Liver (tissue), 3 donors: ENCODE results near the gene COL26A1.
"Not testable (repeated sequence)": the region's sequence is repeated elsewhere in the genome, so short reads cannot be mapped to it uniquely, and the experiment has no call there.

ENCODE experiments used
- EGR1 ChIP-seq, 2 donors: IDR thresholded peaks; 2 replicates each; pipeline ENCODE4 v1.6.1; 2016 to 2018; ENCODE audit warnings: antibody characterized with exemption in 2 of 2, low read depth in 2 of 2
- GABPA ChIP-seq, 2 donors: IDR thresholded peaks in 1 of 2; conservative IDR thresholded peaks in 1 of 2; 2 replicates each; pipeline ENCODE4 v1.6.1; 2016; ENCODE audit warnings: antibody characterized with exemption in 2 of 2, mild to moderate bottlenecking in 1 of 2, moderate library complexity in 1 of 2
- JUND ChIP-seq, 2 donors: IDR thresholded peaks; 2 replicates each; pipeline ENCODE4 v1.6.1; 2016; ENCODE audit warnings: antibody characterized with exemption in 2 of 2
- RAD21 ChIP-seq, 2 donors: IDR thresholded peaks; 2 replicates each; pipeline ENCODE4 v1.6.1; 2016; ENCODE audit warnings: antibody characterized with exemption in 2 of 2, mild to moderate bottlenecking in 2 of 2
- REST ChIP-seq: IDR thresholded peaks from 2 replicates; pipeline ENCODE4 v1.6.1; 2016; ENCODE audit warnings: antibody characterized with exemption, mild to moderate bottlenecking
- YY1 ChIP-seq: IDR thresholded peaks from 2 replicates; pipeline ENCODE4 v1.6.1; 2016; ENCODE audit warnings: antibody characterized with exemption, mild to moderate bottlenecking
- TF ChIP-seq, protein P1 (sequence below): fragments of 150-350 bp; IDR thresholded peaks from 2 replicates; pipeline ENCODE4 v1.5.1; 2017; ENCODE audit warnings: improper control_type of control experiment, low read depth, low read length; ENCODE audit not compliant: missing input control
- TF ChIP-seq, protein P2 (sequence below): IDR thresholded peaks from 2 replicates; pipeline ENCODE4 v1.6.1; 2016; ENCODE audit warnings: antibody characterized with exemption
- donor health status: healthy.
- donor health status: healthy.

DNA sequence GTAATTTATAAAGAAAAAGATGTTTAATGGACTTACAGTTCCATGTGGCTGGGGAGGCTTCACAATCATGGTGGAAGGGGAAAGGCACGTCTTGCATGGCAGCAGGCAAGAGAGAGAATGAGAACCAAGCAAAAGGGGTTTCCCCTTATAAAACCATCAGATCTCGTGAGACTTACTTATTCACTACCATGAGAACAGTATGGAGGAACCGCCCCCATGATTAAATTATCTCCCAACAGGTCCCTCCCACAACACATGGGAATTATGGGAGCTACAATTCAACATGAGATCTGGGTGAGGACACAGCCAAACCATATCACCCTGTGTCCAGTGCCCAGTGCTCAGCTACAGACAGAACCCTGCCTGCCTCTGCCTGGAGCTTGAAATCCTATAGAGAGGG is 197.3 kb downstream of the COL26A1 start:
- TF ChIP-seq, protein P1, sequence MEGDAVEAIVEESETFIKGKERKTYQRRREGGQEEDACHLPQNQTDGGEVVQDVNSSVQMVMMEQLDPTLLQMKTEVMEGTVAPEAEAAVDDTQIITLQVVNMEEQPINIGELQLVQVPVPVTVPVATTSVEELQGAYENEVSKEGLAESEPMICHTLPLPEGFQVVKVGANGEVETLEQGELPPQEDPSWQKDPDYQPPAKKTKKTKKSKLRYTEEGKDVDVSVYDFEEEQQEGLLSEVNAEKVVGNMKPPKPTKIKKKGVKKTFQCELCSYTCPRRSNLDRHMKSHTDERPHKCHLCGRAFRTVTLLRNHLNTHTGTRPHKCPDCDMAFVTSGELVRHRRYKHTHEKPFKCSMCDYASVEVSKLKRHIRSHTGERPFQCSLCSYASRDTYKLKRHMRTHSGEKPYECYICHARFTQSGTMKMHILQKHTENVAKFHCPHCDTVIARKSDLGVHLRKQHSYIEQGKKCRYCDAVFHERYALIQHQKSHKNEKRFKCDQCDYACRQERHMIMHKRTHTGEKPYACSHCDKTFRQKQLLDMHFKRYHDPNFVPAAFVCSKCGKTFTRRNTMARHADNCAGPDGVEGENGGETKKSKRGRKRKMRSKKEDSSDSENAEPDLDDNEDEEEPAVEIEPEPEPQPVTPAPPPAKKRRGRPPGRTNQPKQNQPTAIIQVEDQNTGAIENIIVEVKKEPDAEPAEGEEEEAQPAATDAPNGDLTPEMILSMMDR, result not testable (repeated sequence)
- not testable (repeated sequence) for TF ChIP-seq RAD21 (IDR thresholded peaks at IDR 0.05); YY1; JUND (IDR thresholded peaks at IDR 0.05); GABPA (IDR thresholded peaks at IDR 0.05 in 1 of 2, conservative IDR thresholded peaks at IDR 0.05 in 1 of 2); REST; EGR1 (IDR thresholded peaks at IDR 0.05; ENCODE audit: low read depth in 2 of 2)
- TF ChIP-seq, protein P2, sequence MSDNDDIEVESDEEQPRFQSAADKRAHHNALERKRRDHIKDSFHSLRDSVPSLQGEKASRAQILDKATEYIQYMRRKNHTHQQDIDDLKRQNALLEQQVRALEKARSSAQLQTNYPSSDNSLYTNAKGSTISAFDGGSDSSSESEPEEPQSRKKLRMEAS, result not testable (repeated sequence)
